Astrocyte (in vitro differentiated cells and primary cell): Measurements from ENCODE around the gene ALG14.

ENCODE experiments used
- CTCF ChIP-seq: IDR thresholded peaks from 2 replicates; pipeline ENCODE4 v1.5.1; 2011; ENCODE audit warnings: low read depth, mild to moderate bottlenecking, inconsistent platforms, low read length, moderate library complexity; ENCODE audit not compliant: insufficient read depth
- EZH2 ChIP-seq: IDR thresholded peaks from 2 replicates; pipeline ENCODE4 v1.6.1; 2012; ENCODE audit warnings: mild to moderate bottlenecking, low read length, inconsistent platforms; ENCODE audit not compliant: insufficient read depth

DNA sequence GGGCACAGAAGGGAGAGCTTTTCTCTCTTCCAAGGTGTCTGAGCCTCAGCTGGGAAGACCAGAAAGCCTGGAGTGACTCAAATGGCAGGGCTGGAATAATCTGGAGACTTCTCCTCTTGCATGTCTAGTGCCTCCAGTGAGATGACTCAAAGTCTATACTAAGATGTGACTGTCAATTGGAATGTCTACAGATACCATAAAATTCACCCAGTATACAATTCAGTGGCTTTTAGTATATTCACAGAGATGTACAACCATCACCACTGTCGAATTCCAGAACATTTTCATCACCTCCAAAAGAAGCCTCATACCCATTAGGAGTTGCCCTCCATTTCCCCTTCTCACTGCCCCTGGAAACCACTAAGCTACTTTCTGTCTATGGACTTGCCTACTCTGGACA, 97.9 kb downstream of the ALG14 start:
- TF ChIP-seq EZH2 (no peak), CTCF (no peak)
